Neural progenitor cell (in vitro differentiated cells): ENCODE results near the gene TRMT61B. TPM values are rescaled to one million over a fixed set of nuclear protein-coding genes. Genes with fewer than 3 reads are reported as not detected.

Experiments
- DNase-seq: peaks from one replicate; pipeline ENCODE4 v3.0.0-alpha.2; 2016; ENCODE audit warnings: low spot score
- H2AFZ ChIP-seq: fragments of 200-600 bp; sonication (generic); replicated peaks from 2 replicates; pipeline ENCODE4 v1.6.1; 2016; ENCODE audit warnings: antibody characterized with exemption
- H3F3A ChIP-seq: fragments of 200-600 bp; sonication (generic); 2 replicates; pipeline ENCODE4 v1.6.1; 2016; ENCODE audit warnings: antibody characterized with exemption, low read depth
- H3K27ac ChIP-seq: fragments of 200-600 bp; sonication (generic); 2 replicates; pipeline ENCODE4 v1.5.1; 2016; ENCODE audit warnings: mild to moderate bottlenecking
- H3K27me3 ChIP-seq: fragments of 200-600 bp; sonication (generic); 2 replicates; pipeline ENCODE4 v1.6.1; 2016; ENCODE audit warnings: mild to moderate bottlenecking, moderate library complexity
- H3K36me3 ChIP-seq: fragments of 200-600 bp; sonication (generic); 2 replicates; pipeline ENCODE4 v1.5.1; 2016
- H3K4me1 ChIP-seq: fragments of 200-600 bp; sonication (generic); 2 replicates; pipeline ENCODE4 v1.6.1; 2016; ENCODE audit warnings: mixed run types
- H3K4me2 ChIP-seq: fragments of 200-600 bp; sonication (generic); 2 replicates; pipeline ENCODE4 v1.6.1; 2016
- H3K4me3 ChIP-seq: fragments of 200-600 bp; sonication (generic); 2 replicates; pipeline ENCODE4 v1.5.1; 2016
- H3K79me2 ChIP-seq: fragments of 200-600 bp; sonication (generic); 2 replicates; pipeline ENCODE4 v1.6.1; 2016; ENCODE audit warnings: low read depth
- H3K9ac ChIP-seq: fragments of 200-600 bp; sonication (generic); 2 replicates; pipeline ENCODE4 v1.6.1; 2016
- H3K9me3 ChIP-seq: fragments of 200-600 bp; sonication (generic); 2 replicates; pipeline ENCODE4 v1.5.1; 2016; ENCODE audit warnings: low read depth
- H4K20me1 ChIP-seq: fragments of 200-600 bp; sonication (generic); 2 replicates; pipeline ENCODE4 v1.6.1; 2016; ENCODE audit warnings: low read depth
- H3K27ac Mint-ChIP-seq: 3 replicates; pipeline ENCODE4 v1.8.0; 2021; ENCODE audit warnings: mixed read lengths
- H3K27me3 Mint-ChIP-seq: 2 replicates; pipeline ENCODE4 v1.8.0; 2022; ENCODE audit warnings: low read depth, mild to moderate bottlenecking, inconsistent platforms, moderate library complexity, mixed read lengths; ENCODE audit not compliant: insufficient read depth
- H3K36me3 Mint-ChIP-seq: 3 replicates; pipeline ENCODE4 v1.8.0; 2021; ENCODE audit warnings: mixed read lengths
- H3K4me1 Mint-ChIP-seq: 3 replicates; pipeline ENCODE4 v1.8.0; 2021; ENCODE audit warnings: mixed read lengths
- H3K4me3 Mint-ChIP-seq: 3 replicates; pipeline ENCODE4 v1.8.0; 2021; ENCODE audit warnings: mild to moderate bottlenecking, moderate library complexity, mixed read lengths
- H3K9me3 Mint-ChIP-seq: 3 replicates; pipeline ENCODE4 v1.8.0; 2020; ENCODE audit warnings: mixed read lengths
- CTCF ChIP-seq: fragments of 200-600 bp; sonication (generic); IDR thresholded peaks from 2 replicates; pipeline ENCODE4 v1.5.1; 2017; ENCODE audit warnings: antibody characterized with exemption, mild to moderate bottlenecking
- EZH2 ChIP-seq: fragments of 200-600 bp; sonication (generic); IDR thresholded peaks from 2 replicates; pipeline ENCODE4 v1.6.1; 2017; ENCODE audit warnings: antibody characterized with exemption, mild to moderate bottlenecking, moderate library complexity
- EZH2phosphoT487 ChIP-seq: fragments of 200-600 bp; sonication (generic); IDR thresholded peaks from 2 replicates; pipeline ENCODE4 v1.6.1; 2017; ENCODE audit warnings: antibody characterized with exemption
- total RNA-seq: library from RNA; depleted of rRNA; stranded (reverse); fragments of >200 nt; gene quantifications from 2 replicates; pipeline ENCODE4 v1.2.3, GENCODE V29; 2015; ENCODE audit warnings: low replicate concordance

Gene TRMT61B
- total RNA-seq, 1 donor from 2014 or later, result 23.9 TPM

- H4K20me1 ChIP-seq, result peaks cover 74% of the 10 kb centered on the region
- H3K36me3 ChIP-seq, result peaks cover 14% of the 10 kb centered on the region
- no peak overlapping the region for H3K27ac Mint-ChIP-seq
- H3K4me3 ChIP-seq, result no peak overlapping the region
- peaks cover 43% of the 10 kb centered on the region for H3K36me3 Mint-ChIP-seq
- no peaks in the 10 kb centered on the region for H3K4me1 Mint-ChIP-seq
- no peaks in the 10 kb centered on the region for H3K4me1 ChIP-seq
- no peaks in the 10 kb centered on the region for H3K9me3 ChIP-seq
- H3K27me3 Mint-ChIP-seq, result no peaks in the 10 kb centered on the region
- no peak overlapping the region for H2AFZ ChIP-seq
- no peak for DNase-seq
- H3K4me2 ChIP-seq, result no peak overlapping the region
- H3K9me3 Mint-ChIP-seq, result no peaks in the 10 kb centered on the region
- no peaks in the 10 kb centered on the region for H3K27me3 ChIP-seq
- no peak overlapping the region for H3K4me3 Mint-ChIP-seq
- H3K9ac ChIP-seq, result no peak overlapping the region
- no peak overlapping the region for H3K27ac ChIP-seq
- H3F3A ChIP-seq, result peaks cover 6% of the 10 kb centered on the region
- peaks cover 98% of the 10 kb centered on the region for H3K79me2 ChIP-seq
- TF ChIP-seq EZH2phosphoT487 (no peak), CTCF (no peak), EZH2 (no peak)
These were observed 38.1 kb upstream of the TRMT61B start for GRCh38 chr2:28908172-28908571.

GRCh38 chr2:28906821-28907220, 36.7 kb upstream of the TRMT61B start:
- Histone ChIP-seq H2AFZ (no peak overlapping the region), H3K4me3 (no peak overlapping the region), H3K27ac (no peak overlapping the region), H4K20me1 (peaks cover 81% of the 10 kb centered on the region), H3K36me3 (peaks cover 10% of the 10 kb centered on the region), H3K4me1 (no peaks in the 10 kb centered on the region), H3K79me2 (peaks cover 99% of the 10 kb centered on the region), H3K9ac (no peak overlapping the region), H3F3A (peaks cover 6% of the 10 kb centered on the region), H3K27me3 (no peaks in the 10 kb centered on the region), H3K9me3 (no peaks in the 10 kb centered on the region), H3K4me2 (no peak overlapping the region)
- H3K9me3 Mint-ChIP-seq, result no peaks in the 10 kb centered on the region
- TF ChIP-seq CTCF (no peak), EZH2 (no peak), EZH2phosphoT487 (no peak)
- H3K27ac Mint-ChIP-seq, result no peak overlapping the region
- no peaks in the 10 kb centered on the region for H3K4me1 Mint-ChIP-seq
- DNase-seq, result no peak
- no peak overlapping the region for H3K4me3 Mint-ChIP-seq
- no peaks in the 10 kb centered on the region for H3K27me3 Mint-ChIP-seq
- H3K36me3 Mint-ChIP-seq, result peaks cover 36% of the 10 kb centered on the region

GRCh38 chr2:28906376-28906775, 36.3 kb upstream of the TRMT61B start:
- Mint-ChIP-seq H3K4me1 (no peaks in the 10 kb centered on the region), H3K9me3 (no peaks in the 10 kb centered on the region), H3K27ac (no peak overlapping the region), H3K4me3 (no peak overlapping the region), H3K27me3 (no peaks in the 10 kb centered on the region), H3K36me3 (peaks cover 36% of the 10 kb centered on the region)
- H3K27ac ChIP-seq, result no peak overlapping the region
- no peaks in the 10 kb centered on the region for H3K4me1 ChIP-seq
- no peak overlapping the region for H3K4me2 ChIP-seq
- peaks cover 99% of the 10 kb centered on the region for H3K79me2 ChIP-seq
- H4K20me1 ChIP-seq, result peaks cover 81% of the 10 kb centered on the region
- peaks cover 9% of the 10 kb centered on the region for H3K36me3 ChIP-seq
- H3K4me3 ChIP-seq, result no peak overlapping the region
- H3K9ac ChIP-seq, result no peak overlapping the region
- DNase-seq, result no peak
- H2AFZ ChIP-seq, result no peak overlapping the region
- peaks cover 1% of the 10 kb centered on the region for H3F3A ChIP-seq
- no peak for TF ChIP-seq EZH2
- H3K27me3 ChIP-seq, result no peaks in the 10 kb centered on the region
- H3K9me3 ChIP-seq, result no peaks in the 10 kb centered on the region

GRCh38 chr2:28905533-28905932, 35.4 kb upstream of the TRMT61B start:
- Mint-ChIP-seq H3K36me3 (peaks cover 36% of the 10 kb centered on the region), H3K9me3 (no peaks in the 10 kb centered on the region), H3K27me3 (no peaks in the 10 kb centered on the region), H3K27ac (no peak overlapping the region), H3K4me1 (no peaks in the 10 kb centered on the region), H3K4me3 (no peak overlapping the region)
- peaks cover 5% of the 10 kb centered on the region for H3K36me3 ChIP-seq
- peaks cover 82% of the 10 kb centered on the region for H4K20me1 ChIP-seq
- no peak for TF ChIP-seq EZH2phosphoT487
- no peak for TF ChIP-seq CTCF
- TF ChIP-seq EZH2, result no peak
- H2AFZ ChIP-seq, result no peak overlapping the region
- H3K79me2 ChIP-seq, result peaks cover 99% of the 10 kb centered on the region
- H3K9me3 ChIP-seq, result no peaks in the 10 kb centered on the region
- no peak overlapping the region for H3K4me3 ChIP-seq
- no peak for DNase-seq
- H3K27ac ChIP-seq, result no peak overlapping the region
- H3K4me1 ChIP-seq, result peaks cover 5% of the 10 kb centered on the region
- no peak overlapping the region for H3K4me2 ChIP-seq
- H3K27me3 ChIP-seq, result no peaks in the 10 kb centered on the region
- H3F3A ChIP-seq, result no peaks in the 10 kb centered on the region
- no peak overlapping the region for H3K9ac ChIP-seq
